Skeletal muscle tissue (tissue), 4 donors: Measurements from ENCODE around the gene SEM1. TPM values are rescaled to one million over a fixed set of nuclear protein-coding genes. Genes with fewer than 3 reads are reported as not detected.
"Not testable (repeated sequence)": the region's sequence is repeated elsewhere in the genome, so short reads cannot be mapped to it uniquely, and the experiment has no call there.

Experiments
- H3K27ac ChIP-seq: one replicate; pipeline ENCODE4 v1.7.0; 2013; ENCODE audit warnings: mild to moderate bottlenecking, low read depth, low read length, inconsistent platforms
- H3K27me3 ChIP-seq, 3 donors: one replicate each; pipeline ENCODE4 v1.7.0; 2013; ENCODE audit warnings: low read length in 3 of 3; ENCODE audit not compliant: control insufficient read depth in 3 of 3, insufficient read depth in 3 of 3
- H3K36me3 ChIP-seq, 3 donors: one replicate each; pipeline ENCODE4 v1.7.0; 2013; ENCODE audit warnings: low read length in 3 of 3; ENCODE audit not compliant: control insufficient read depth in 3 of 3, insufficient read depth in 3 of 3
- H3K4me1 ChIP-seq, 3 donors: one replicate each; pipeline ENCODE4 v1.7.0; 2013; ENCODE audit warnings: low read length in 3 of 3, mild to moderate bottlenecking in 3 of 3; ENCODE audit not compliant: control insufficient read depth in 3 of 3, insufficient read depth in 3 of 3
- H3K4me3 ChIP-seq, 3 donors: one replicate each; pipeline ENCODE4 v1.7.0; 2013; ENCODE audit warnings: low read length in 3 of 3
- H3K9ac ChIP-seq, 3 donors: one replicate each; pipeline ENCODE4 v1.7.0; 2013; ENCODE audit warnings: low read length in 3 of 3, mild to moderate bottlenecking in 3 of 3, moderate library complexity in 2 of 3, low read depth in 1 of 3
- H3K9me3 ChIP-seq, 3 donors: one replicate each; pipeline ENCODE4 v1.7.0; 2013; ENCODE audit warnings: low read length in 3 of 3; ENCODE audit not compliant: control insufficient read depth in 3 of 3
- total RNA-seq: library from RNA; depleted of rRNA; stranded (reverse); fragments of >200 nt; gene quantifications from one replicate; pipeline ENCODE4 v1.2.3, GENCODE V29; 2014
- donor health status: Osteomylitis.

Gene SEM1
- total RNA-seq, 1 donor from 2014 or later: 23.5 TPM

- H3K9me3 ChIP-seq: no peaks in the 10 kb centered on the region
- no peak overlapping the region for H3K27ac ChIP-seq
- peaks cover 0 to 7% (median 3%) of the 10 kb centered on the region in 3 donors for H3K36me3 ChIP-seq
- no peak overlapping the region for H3K4me3 ChIP-seq
- no peaks in the 10 kb centered on the region for H3K4me1 ChIP-seq
- no peak overlapping the region for H3K9ac ChIP-seq
- H3K27me3 ChIP-seq: no peaks in the 10 kb centered on the region
These were observed 42.6 kb downstream of the SEM1 start for GRCh38 chr7:96667026-96667425.

GRCh38 chr7:96665689-96666088 lies 44.0 kb downstream of the SEM1 start:
- H3K27me3 ChIP-seq: no peaks in the 10 kb centered on the region
- H3K9ac ChIP-seq: no peak overlapping the region
- H3K9me3 ChIP-seq: no peaks in the 10 kb centered on the region
- H3K4me1 ChIP-seq: no peaks in the 10 kb centered on the region
- H3K4me3 ChIP-seq: no peak overlapping the region
- peaks cover 0 to 7% (median 3%) of the 10 kb centered on the region in 3 donors for H3K36me3 ChIP-seq
- H3K27ac ChIP-seq: no peak overlapping the region

- Histone ChIP-seq H3K9ac (no peak overlapping the region), H3K27me3 (no peaks in the 10 kb centered on the region), H3K4me3 (no peak overlapping the region), H3K4me1 (no peaks in the 10 kb centered on the region), H3K9me3 (no peaks in the 10 kb centered on the region), H3K27ac (no peak overlapping the region), H3K36me3 (peaks cover 0 to 7% (median 3%) of the 10 kb centered on the region in 3 donors)
These were observed 44.9 kb downstream of the SEM1 start for GRCh38 chr7:96664793-96665192.

- Histone ChIP-seq H3K9me3 (no peaks in the 10 kb centered on the region), H3K4me1 (no peaks in the 10 kb centered on the region), H3K27ac (no peak overlapping the region), H3K4me3 (no peak overlapping the region), H3K36me3 (peaks cover 0 to 7% (median 3%) of the 10 kb centered on the region in 3 donors), H3K9ac (no peak overlapping the region), H3K27me3 (no peaks in the 10 kb centered on the region)
These were observed 45.7 kb downstream of the SEM1 start for GRCh38 chr7:96663871-96664445.

- no peaks in the 10 kb centered on the region for H3K27me3 ChIP-seq
- H3K4me1 ChIP-seq: no peaks in the 10 kb centered on the region
- H3K9me3 ChIP-seq: no peaks in the 10 kb centered on the region
- H3K4me3 ChIP-seq: no peak overlapping the region
- H3K36me3 ChIP-seq: peaks cover 0 to 3% (median under 1%) of the 10 kb centered on the region in 3 donors
- H3K27ac ChIP-seq: no peak overlapping the region
- no peak overlapping the region for H3K9ac ChIP-seq
These were observed 46.2 kb downstream of the SEM1 start for GRCh38 chr7:96663457-96663856.

- H3K36me3 ChIP-seq, H3K4me3 ChIP-seq, H3K27me3 ChIP-seq, H3K9me3 ChIP-seq, H3K4me1 ChIP-seq, H3K27ac ChIP-seq, H3K9ac ChIP-seq: not testable (repeated sequence)
These were observed 47.5 kb downstream of the SEM1 start for GRCh38 chr7:96662151-96662550.

- Histone ChIP-seq H3K4me3 (no peak overlapping the region), H3K27me3 (no peaks in the 10 kb centered on the region), H3K9ac (no peak overlapping the region), H3K27ac (no peak overlapping the region), H3K36me3 (no peaks in the 10 kb centered on the region), H3K9me3 (no peaks in the 10 kb centered on the region), H3K4me1 (no peaks in the 10 kb centered on the region)
These were observed 51.6 kb downstream of the SEM1 start for GRCh38 chr7:96658022-96658412.

- H3K9me3 ChIP-seq: no peaks in the 10 kb centered on the region
- H3K27ac ChIP-seq: no peak overlapping the region
- no peaks in the 10 kb centered on the region for H3K4me1 ChIP-seq
- no peak overlapping the region for H3K9ac ChIP-seq
- no peak overlapping the region for H3K4me3 ChIP-seq
- H3K27me3 ChIP-seq: no peaks in the 10 kb centered on the region
- H3K36me3 ChIP-seq: no peaks in the 10 kb centered on the region
These were observed 52.2 kb downstream of the SEM1 start for GRCh38 chr7:96657347-96658021.

- no peaks in the 10 kb centered on the region for H3K9me3 ChIP-seq
- H3K27ac ChIP-seq: no peak overlapping the region
These were observed 53.7 kb downstream of the SEM1 start for GRCh38 chr7:96655956-96656355.

GRCh38 chr7:96654630-96655188 lies 54.9 kb downstream of the SEM1 start:
- no peaks in the 10 kb centered on the region for H3K9me3 ChIP-seq
- H3K27me3 ChIP-seq: no peaks in the 10 kb centered on the region
- no peak overlapping the region for H3K9ac ChIP-seq
- H3K27ac ChIP-seq: no peak overlapping the region
- H3K4me1 ChIP-seq: no peaks in the 10 kb centered on the region
- no peak overlapping the region for H3K4me3 ChIP-seq
- no peaks in the 10 kb centered on the region for H3K36me3 ChIP-seq

More at GRCh38 chr7:96655956-96656355, 53.7 kb downstream of the SEM1 start:
- Histone ChIP-seq H3K36me3 (no peaks in the 10 kb centered on the region), H3K27me3 (no peaks in the 10 kb centered on the region), H3K4me3 (no peak overlapping the region), H3K9ac (no peak overlapping the region), H3K4me1 (no peaks in the 10 kb centered on the region)
